ENCODE results near the gene AIFM2. TPM values are rescaled to one million over a fixed set of nuclear protein-coding genes. Genes with fewer than 3 reads are reported as not detected.

Gene AIFM2
- polyA plus RNA-seq, 3 donors: 0.28 to 2.1 (median 0.41) TPM

DNA sequence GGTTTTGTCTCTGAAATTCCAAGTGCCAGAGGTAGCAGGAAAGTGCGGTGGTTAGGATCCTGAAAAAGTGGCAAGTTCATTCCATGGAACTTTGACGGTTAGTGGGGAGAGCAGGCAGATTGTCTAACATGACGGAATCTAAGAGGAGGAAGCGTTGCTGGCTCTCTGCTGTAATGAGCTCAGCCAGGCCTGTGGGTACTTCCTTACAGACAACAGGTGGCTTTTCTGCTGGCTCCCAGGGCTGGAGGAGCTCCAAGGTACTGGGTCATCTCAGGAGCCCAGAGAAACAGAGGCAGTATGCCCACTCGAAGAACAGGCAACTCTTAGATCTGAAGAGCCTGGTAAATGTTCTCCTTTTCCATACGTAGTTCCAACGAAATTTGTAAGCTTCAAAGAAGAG, 3.1 kb upstream of the AIFM2 start:
- H3K27me3 ChIP-seq (ENCODE audit: control insufficient read depth in 2 of 2, insufficient read depth in 2 of 2, low read length in 2 of 2): peaks cover 3 to 11% of the 10 kb centered on the region in 2 donors
- H3K9me3 Mint-ChIP-seq: no peaks in the 10 kb centered on the region
- TF ChIP-seq, protein P1, sequence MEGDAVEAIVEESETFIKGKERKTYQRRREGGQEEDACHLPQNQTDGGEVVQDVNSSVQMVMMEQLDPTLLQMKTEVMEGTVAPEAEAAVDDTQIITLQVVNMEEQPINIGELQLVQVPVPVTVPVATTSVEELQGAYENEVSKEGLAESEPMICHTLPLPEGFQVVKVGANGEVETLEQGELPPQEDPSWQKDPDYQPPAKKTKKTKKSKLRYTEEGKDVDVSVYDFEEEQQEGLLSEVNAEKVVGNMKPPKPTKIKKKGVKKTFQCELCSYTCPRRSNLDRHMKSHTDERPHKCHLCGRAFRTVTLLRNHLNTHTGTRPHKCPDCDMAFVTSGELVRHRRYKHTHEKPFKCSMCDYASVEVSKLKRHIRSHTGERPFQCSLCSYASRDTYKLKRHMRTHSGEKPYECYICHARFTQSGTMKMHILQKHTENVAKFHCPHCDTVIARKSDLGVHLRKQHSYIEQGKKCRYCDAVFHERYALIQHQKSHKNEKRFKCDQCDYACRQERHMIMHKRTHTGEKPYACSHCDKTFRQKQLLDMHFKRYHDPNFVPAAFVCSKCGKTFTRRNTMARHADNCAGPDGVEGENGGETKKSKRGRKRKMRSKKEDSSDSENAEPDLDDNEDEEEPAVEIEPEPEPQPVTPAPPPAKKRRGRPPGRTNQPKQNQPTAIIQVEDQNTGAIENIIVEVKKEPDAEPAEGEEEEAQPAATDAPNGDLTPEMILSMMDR (IDR thresholded peaks at IDR 0.05): no peak
- no peak overlapping the region for H3K9ac ChIP-seq (ENCODE audit: insufficient read depth, low read length, poor library complexity, severe bottlenecking)
- H3K27ac Mint-ChIP-seq: no peak overlapping the region
- peaks cover 14 to 26% (median 19%) of the 10 kb centered on the region in 3 donors for H3K27me3 Mint-ChIP-seq (ENCODE audit: low read depth in 3 of 3)
- no peaks in the 10 kb centered on the region for H4K20me1 ChIP-seq (ENCODE audit: insufficient read depth, low read length)
- H3K27ac ChIP-seq (ENCODE audit: low read depth in 1 of 2, low read length in 2 of 2): no peak overlapping the region
- H3K79me2 ChIP-seq (ENCODE audit: insufficient read depth, low read length): no peaks in the 10 kb centered on the region
- H3K4me1 Mint-ChIP-seq: peaks cover 20% of the 10 kb centered on the region
- peaks cover 3 to 20% of the 10 kb centered on the region in 2 donors for H3K36me3 ChIP-seq (replicated peaks in 1 of 2; ENCODE audit: control insufficient read depth in 1 of 2, insufficient read depth in 2 of 2, low read length in 2 of 2)
- no peak for DNase-seq
- intact Hi-C loops (cut with micrococcal nuclease): no loop called here
- peaks cover 21 to 25% of the 10 kb centered on the region in 2 donors for H3K36me3 Mint-ChIP-seq
- no peak overlapping the region for H3K4me2 ChIP-seq (replicated peaks; ENCODE audit: extremely low read depth, low read length, poor library complexity, severe bottlenecking)
- 74% methylated on average over 4 of the region's 7 CpGs for WGBS (ENCODE audit: insufficient coverage)
- H3K4me3 Mint-ChIP-seq: no peak overlapping the region
- peaks cover 11 to 13% of the 10 kb centered on the region in 2 donors for H3K4me1 ChIP-seq (ENCODE audit: control insufficient read depth in 1 of 2, insufficient read depth in 2 of 2, low read length in 2 of 2)
- no peak overlapping the region for H2AFZ ChIP-seq (ENCODE audit: insufficient read depth, low read depth, low read length, poor library complexity, severe bottlenecking)
- no peak overlapping the region for H3K4me3 ChIP-seq (replicated peaks in 1 of 3; ENCODE audit: low read depth in 2 of 3, low read length in 3 of 3)
- no peaks in the 10 kb centered on the region for H3K9me3 ChIP-seq (replicated peaks in 1 of 2; ENCODE audit: control insufficient read depth in 1 of 2, insufficient read depth in 1 of 2, low read length in 2 of 2)

- no peaks in the 10 kb centered on the region for H3K9me3 ChIP-seq (replicated peaks in 1 of 2; ENCODE audit: control insufficient read depth in 1 of 2, insufficient read depth in 1 of 2, low read length in 2 of 2)
- Mint-ChIP-seq H3K4me3 (no peak overlapping the region), H3K27me3 (ENCODE audit: low read depth in 3 of 3) (peaks cover 14 to 26% (median 19%) of the 10 kb centered on the region in 3 donors), H3K9me3 (no peaks in the 10 kb centered on the region), H3K36me3 (peaks cover 18 to 20% of the 10 kb centered on the region in 2 donors), H3K4me1 (peaks cover 20% of the 10 kb centered on the region), H3K27ac (peak overlapping the region in 1 of 7 donors; percentile 62)
- H3K79me2 ChIP-seq (ENCODE audit: insufficient read depth, low read length): no peaks in the 10 kb centered on the region
- no peak for DNase-seq
- H3K27me3 ChIP-seq (ENCODE audit: control insufficient read depth in 2 of 2, insufficient read depth in 2 of 2, low read length in 2 of 2): peaks cover 3 to 11% of the 10 kb centered on the region in 2 donors
- H3K9ac ChIP-seq (ENCODE audit: insufficient read depth, low read length, poor library complexity, severe bottlenecking): no peak overlapping the region
- no peak overlapping the region for H3K4me3 ChIP-seq (replicated peaks in 1 of 3; ENCODE audit: low read depth in 2 of 3, low read length in 3 of 3)
- H3K4me2 ChIP-seq (replicated peaks; ENCODE audit: extremely low read depth, low read length, poor library complexity, severe bottlenecking): no peak overlapping the region
- H2AFZ ChIP-seq (ENCODE audit: insufficient read depth, low read depth, low read length, poor library complexity, severe bottlenecking): no peak overlapping the region
- peaks cover 3 to 20% of the 10 kb centered on the region in 2 donors for H3K36me3 ChIP-seq (replicated peaks in 1 of 2; ENCODE audit: control insufficient read depth in 1 of 2, insufficient read depth in 2 of 2, low read length in 2 of 2)
- H3K4me1 ChIP-seq (ENCODE audit: control insufficient read depth in 1 of 2, insufficient read depth in 2 of 2, low read length in 2 of 2): peaks cover 11 to 13% of the 10 kb centered on the region in 2 donors
- no peaks in the 10 kb centered on the region for H4K20me1 ChIP-seq (ENCODE audit: insufficient read depth, low read length)
- WGBS (ENCODE audit: insufficient coverage): 100% methylated on average over 3 of the region's 3 CpGs
- no peak overlapping the region for H3K27ac ChIP-seq (ENCODE audit: low read depth in 1 of 2, low read length in 2 of 2)
- intact Hi-C loops (cut with micrococcal nuclease): no loop called here
- TF ChIP-seq, protein P1 (IDR thresholded peaks at IDR 0.05): no peak
Measured at GRCh38 chr10:70135046-70135445, 2.4 kb upstream of the AIFM2 start.
